Ishikawa (cell line): Measurements from ENCODE around the gene WIPF1.

Source experiments
- CEBPB ChIP-seq: IDR thresholded peaks from 2 replicates; pipeline ENCODE4 v1.6.1; 2012
- CREB1 ChIP-seq: IDR thresholded peaks from 2 replicates; pipeline ENCODE4 v1.6.1; 2012; ENCODE audit warnings: low read depth
- EGR1 ChIP-seq: IDR thresholded peaks from 2 replicates; pipeline ENCODE4 v1.6.1; 2012
- EP300 ChIP-seq: IDR thresholded peaks from 2 replicates; pipeline ENCODE4 v1.6.1; 2012; ENCODE audit warnings: borderline replicate concordance
- FOXM1 ChIP-seq: IDR thresholded peaks from 2 replicates; pipeline ENCODE4 v1.6.1; 2012; ENCODE audit warnings: low read depth, borderline replicate concordance
- NFIC ChIP-seq: IDR thresholded peaks from 2 replicates; pipeline ENCODE4 v1.6.1; 2012
- RAD21 ChIP-seq: IDR thresholded peaks from 2 replicates; pipeline ENCODE4 v1.6.1; 2012; ENCODE audit warnings: low read depth
- TAF1 ChIP-seq: IDR thresholded peaks from 2 replicates; pipeline ENCODE4 v1.6.1; 2012; ENCODE audit warnings: low read depth, mild to moderate bottlenecking
- TCF12 ChIP-seq: IDR thresholded peaks from 2 replicates; pipeline ENCODE4 v1.6.1; 2012; ENCODE audit warnings: low read depth
- TEAD4 ChIP-seq: IDR thresholded peaks from 2 replicates; pipeline ENCODE4 v1.6.1; 2012
- YY1 ChIP-seq: IDR thresholded peaks from 2 replicates; pipeline ENCODE4 v1.6.1; 2012; ENCODE audit warnings: low read depth
- ZBTB7A ChIP-seq: IDR thresholded peaks from 2 replicates; pipeline ENCODE4 v1.6.1; 2012; ENCODE audit warnings: low read depth
- TF ChIP-seq, protein P1 (sequence below): IDR thresholded peaks from 2 replicates; pipeline ENCODE4 v1.6.1; 2012
- TF ChIP-seq, protein P2 (sequence below): IDR thresholded peaks from 2 replicates; pipeline ENCODE4 v1.6.1; 2012; ENCODE audit warnings: low read depth, mild to moderate bottlenecking
- TF ChIP-seq, protein P3 (sequence below): IDR thresholded peaks from 2 replicates; pipeline ENCODE4 v1.6.1; 2012

Gene WIPF1

DNA sequence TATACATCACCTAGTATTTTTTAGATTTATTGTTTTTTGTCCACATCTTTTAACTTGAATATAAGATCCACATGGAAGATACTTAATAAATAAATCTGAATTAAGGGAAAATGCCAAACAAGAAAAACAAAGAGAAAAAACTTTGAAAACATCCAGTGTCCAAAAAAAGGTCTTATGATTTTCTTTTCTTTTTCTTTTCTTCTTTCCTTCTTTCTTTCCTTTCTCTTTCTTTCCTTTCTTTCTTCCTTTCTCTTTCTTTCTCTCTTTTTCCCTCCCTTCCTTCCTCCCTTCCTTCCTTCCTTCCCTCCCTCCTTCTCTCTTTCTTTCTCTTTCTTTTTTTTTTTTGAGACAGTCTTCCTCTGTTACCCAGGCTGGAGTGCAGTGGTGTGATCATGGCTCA lies 29.6 kb upstream of the WIPF1 start:
- TF ChIP-seq TAF1 = no peak
- TF ChIP-seq TEAD4 = no peak
- TF ChIP-seq NFIC = no peak
- no peak for TF ChIP-seq EGR1
- no peak for TF ChIP-seq RAD21
- no peak for TF ChIP-seq YY1
- TF ChIP-seq, protein P1, sequence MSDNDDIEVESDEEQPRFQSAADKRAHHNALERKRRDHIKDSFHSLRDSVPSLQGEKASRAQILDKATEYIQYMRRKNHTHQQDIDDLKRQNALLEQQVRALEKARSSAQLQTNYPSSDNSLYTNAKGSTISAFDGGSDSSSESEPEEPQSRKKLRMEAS = no peak
- TF ChIP-seq ZBTB7A = no peak
- no peak for TF ChIP-seq CREB1
- TF ChIP-seq, protein P2, sequence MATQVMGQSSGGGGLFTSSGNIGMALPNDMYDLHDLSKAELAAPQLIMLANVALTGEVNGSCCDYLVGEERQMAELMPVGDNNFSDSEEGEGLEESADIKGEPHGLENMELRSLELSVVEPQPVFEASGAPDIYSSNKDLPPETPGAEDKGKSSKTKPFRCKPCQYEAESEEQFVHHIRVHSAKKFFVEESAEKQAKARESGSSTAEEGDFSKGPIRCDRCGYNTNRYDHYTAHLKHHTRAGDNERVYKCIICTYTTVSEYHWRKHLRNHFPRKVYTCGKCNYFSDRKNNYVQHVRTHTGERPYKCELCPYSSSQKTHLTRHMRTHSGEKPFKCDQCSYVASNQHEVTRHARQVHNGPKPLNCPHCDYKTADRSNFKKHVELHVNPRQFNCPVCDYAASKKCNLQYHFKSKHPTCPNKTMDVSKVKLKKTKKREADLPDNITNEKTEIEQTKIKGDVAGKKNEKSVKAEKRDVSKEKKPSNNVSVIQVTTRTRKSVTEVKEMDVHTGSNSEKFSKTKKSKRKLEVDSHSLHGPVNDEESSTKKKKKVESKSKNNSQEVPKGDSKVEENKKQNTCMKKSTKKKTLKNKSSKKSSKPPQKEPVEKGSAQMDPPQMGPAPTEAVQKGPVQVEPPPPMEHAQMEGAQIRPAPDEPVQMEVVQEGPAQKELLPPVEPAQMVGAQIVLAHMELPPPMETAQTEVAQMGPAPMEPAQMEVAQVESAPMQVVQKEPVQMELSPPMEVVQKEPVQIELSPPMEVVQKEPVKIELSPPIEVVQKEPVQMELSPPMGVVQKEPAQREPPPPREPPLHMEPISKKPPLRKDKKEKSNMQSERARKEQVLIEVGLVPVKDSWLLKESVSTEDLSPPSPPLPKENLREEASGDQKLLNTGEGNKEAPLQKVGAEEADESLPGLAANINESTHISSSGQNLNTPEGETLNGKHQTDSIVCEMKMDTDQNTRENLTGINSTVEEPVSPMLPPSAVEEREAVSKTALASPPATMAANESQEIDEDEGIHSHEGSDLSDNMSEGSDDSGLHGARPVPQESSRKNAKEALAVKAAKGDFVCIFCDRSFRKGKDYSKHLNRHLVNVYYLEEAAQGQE = no peak
- TF ChIP-seq FOXM1 = no peak
- TF ChIP-seq, protein P3, sequence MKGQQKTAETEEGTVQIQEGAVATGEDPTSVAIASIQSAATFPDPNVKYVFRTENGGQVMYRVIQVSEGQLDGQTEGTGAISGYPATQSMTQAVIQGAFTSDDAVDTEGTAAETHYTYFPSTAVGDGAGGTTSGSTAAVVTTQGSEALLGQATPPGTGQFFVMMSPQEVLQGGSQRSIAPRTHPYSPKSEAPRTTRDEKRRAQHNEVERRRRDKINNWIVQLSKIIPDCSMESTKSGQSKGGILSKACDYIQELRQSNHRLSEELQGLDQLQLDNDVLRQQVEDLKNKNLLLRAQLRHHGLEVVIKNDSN = no peak
- TF ChIP-seq EP300 = no peak
- no peak for TF ChIP-seq CEBPB

DNA sequence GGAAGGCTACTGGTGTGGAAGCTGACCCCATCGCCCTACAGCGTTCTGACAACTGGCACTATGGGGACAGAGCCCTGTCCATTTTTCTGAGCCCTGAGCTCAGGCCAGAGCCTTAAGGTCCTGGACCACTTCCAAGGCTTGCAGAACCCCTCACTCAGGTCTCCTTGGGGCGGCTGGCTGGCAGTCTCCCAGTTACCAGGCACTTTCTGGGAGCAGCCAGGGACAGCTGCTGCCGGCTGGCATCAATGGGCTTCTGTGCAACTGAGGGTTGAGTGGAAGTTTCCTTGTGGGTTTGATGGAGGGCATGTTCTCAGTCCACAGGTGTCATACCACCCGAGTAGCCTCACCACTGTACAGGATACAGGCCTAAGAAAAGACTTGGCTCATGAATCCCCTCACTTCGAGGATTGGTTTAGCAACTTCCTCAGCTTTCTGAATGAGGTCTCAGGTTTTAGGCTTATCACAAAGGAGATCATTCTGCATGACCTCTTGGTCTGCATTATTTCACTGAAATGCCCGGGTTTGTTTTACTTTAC lies 27.4 kb upstream of the WIPF1 start:
- no peak for TF ChIP-seq ZBTB7A
- no peak for TF ChIP-seq CREB1

DNA sequence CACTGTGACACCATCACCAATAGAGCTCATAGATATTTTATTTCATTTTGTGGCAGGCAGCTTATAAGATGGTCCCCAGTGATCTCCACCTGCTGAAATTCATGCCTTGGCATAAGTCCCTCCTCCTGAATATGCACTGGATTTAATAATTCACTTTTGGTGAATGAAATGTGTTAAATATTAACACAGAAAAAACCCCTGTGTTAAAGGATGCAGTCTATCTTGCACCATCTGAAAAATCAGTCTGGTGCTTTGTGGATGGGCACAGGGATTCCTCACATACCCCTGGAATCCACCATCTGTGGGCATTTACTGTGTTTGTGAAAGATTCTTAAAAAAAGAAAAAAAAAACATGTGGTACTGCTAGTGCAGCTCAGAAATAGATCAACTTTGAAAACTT lies 26.1 kb upstream of the WIPF1 start:
- TF ChIP-seq, protein P3 = no peak
- TF ChIP-seq, protein P2 = no peak
- TF ChIP-seq EP300 = no peak
- TF ChIP-seq FOXM1 = no peak
- no peak for TF ChIP-seq CREB1
- TF ChIP-seq, protein P1 = no peak
- TF ChIP-seq ZBTB7A = no peak

DNA sequence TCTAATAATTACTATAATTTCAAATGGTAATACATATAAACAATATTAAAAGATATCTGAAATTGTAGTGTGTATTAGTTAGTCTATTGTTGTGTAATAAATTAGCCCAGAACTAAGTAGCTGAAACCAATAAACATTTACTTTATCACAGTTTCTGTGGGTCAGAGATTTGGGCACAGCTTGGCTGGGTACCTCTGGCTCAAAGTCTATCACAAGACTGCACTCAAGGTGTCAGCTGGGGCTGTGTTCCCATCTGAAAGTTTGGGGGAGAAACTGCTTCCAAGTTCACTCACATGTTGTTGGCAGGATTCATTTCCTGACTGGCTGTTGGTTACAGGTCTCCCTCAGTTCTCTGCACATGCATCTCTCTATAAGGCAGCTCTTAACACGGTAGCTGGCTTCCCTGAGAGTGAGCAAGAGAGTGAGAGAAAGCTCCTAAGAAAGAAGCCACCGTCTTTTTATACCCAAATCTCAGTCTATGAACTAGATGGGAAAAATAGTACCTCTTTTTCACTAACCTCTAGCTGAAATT lies 25.6 kb upstream of the WIPF1 start:
- TF ChIP-seq TEAD4 = no peak
- no peak for TF ChIP-seq TAF1
- no peak for TF ChIP-seq YY1
- TF ChIP-seq, protein P2 = no peak
- TF ChIP-seq NFIC = no peak
- TF ChIP-seq CREB1 = no peak
- TF ChIP-seq RAD21 = no peak

DNA sequence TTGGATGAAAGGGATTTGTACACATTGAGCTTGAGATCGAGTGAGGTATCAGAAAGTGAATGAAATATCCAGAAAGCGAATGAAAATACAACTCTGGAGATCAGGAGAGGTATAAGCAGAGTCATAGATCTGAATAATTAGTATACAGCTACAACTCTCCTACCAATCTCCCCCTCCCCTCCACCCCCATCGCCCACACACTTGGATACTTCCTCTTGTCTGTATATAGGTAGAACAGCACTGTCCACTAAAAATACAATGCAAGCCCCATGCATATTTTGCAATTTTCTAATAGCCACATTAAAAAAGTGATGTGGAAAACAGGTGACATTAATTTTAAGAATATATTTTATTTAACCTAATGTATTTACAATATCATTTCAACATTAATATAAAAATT lies 23.7 kb upstream of the WIPF1 start:
- TF ChIP-seq CEBPB (no peak), FOXM1 (no peak), TEAD4 (no peak)

DNA sequence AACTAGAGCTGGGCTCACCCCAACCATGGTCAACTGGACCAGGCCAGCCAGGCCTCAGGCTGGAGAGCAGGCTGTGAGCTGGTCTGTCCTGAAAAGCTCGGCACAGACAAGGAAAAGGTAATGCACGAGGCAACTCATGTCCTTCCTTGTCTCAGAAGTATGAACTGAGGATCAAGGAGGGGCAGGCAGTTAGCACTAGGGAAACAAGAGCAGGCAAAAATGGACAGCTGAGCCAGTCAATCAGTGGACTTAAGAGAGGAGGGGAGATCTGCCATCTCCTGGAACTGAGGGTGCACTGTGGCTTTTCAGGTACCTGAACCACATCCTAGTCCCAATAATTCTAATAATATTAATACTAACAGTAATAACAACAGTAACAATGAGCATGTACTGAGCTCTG lies 20.6 kb upstream of the WIPF1 start:
- TF ChIP-seq ZBTB7A = no peak
- TF ChIP-seq FOXM1 = no peak
- TF ChIP-seq CREB1 = no peak
- TF ChIP-seq NFIC = no peak
- no peak for TF ChIP-seq TAF1
- TF ChIP-seq CEBPB = no peak
- TF ChIP-seq, protein P1 = no peak
- no peak for TF ChIP-seq TEAD4
- no peak for TF ChIP-seq TCF12
- TF ChIP-seq, protein P3 = no peak
- TF ChIP-seq YY1 = no peak
- TF ChIP-seq RAD21 = no peak
- no peak for TF ChIP-seq EGR1
- no peak for TF ChIP-seq EP300
